ENCODE data around the gene SEC63.

DNA sequence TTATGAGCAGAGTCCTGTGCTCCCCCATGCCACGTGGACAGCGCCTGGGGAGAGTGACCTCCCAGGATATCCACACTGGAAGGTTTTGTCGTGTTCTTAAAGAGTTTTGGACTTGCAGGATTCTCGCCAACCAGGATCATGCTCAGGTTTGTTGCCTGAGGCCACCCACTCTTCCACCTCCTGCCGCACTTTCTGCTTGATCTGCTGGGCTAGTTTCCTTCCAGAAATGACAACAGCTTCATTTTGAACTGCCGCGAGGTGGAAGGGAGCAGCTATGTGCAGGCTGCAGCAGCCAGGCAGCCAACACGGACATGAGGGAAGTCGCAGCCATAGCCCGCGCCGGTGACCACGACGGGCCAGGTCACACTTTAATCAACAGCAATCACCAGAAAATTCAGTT is 27.7 kb upstream of the SEC63 start:
- TF ChIP-seq, protein P1, sequence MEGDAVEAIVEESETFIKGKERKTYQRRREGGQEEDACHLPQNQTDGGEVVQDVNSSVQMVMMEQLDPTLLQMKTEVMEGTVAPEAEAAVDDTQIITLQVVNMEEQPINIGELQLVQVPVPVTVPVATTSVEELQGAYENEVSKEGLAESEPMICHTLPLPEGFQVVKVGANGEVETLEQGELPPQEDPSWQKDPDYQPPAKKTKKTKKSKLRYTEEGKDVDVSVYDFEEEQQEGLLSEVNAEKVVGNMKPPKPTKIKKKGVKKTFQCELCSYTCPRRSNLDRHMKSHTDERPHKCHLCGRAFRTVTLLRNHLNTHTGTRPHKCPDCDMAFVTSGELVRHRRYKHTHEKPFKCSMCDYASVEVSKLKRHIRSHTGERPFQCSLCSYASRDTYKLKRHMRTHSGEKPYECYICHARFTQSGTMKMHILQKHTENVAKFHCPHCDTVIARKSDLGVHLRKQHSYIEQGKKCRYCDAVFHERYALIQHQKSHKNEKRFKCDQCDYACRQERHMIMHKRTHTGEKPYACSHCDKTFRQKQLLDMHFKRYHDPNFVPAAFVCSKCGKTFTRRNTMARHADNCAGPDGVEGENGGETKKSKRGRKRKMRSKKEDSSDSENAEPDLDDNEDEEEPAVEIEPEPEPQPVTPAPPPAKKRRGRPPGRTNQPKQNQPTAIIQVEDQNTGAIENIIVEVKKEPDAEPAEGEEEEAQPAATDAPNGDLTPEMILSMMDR (IDR thresholded peaks at IDR 0.05): no peak
- TF ChIP-seq EP300 (IDR thresholded peaks at IDR 0.05; ENCODE audit: low read depth): no peak
